ENCODE data around the gene IL18RAP. TPM values are rescaled to one million over a fixed set of nuclear protein-coding genes. Genes with fewer than 3 reads are reported as not detected.

Gene IL18RAP
- total and polyA plus RNA-seq, 4 donors, result 0.09 to 0.69 (median 0.22) TPM; not detected in 1

- Histone ChIP-seq H3K36me3 (ENCODE audit: control insufficient read depth, insufficient read depth, low read length) (no peaks in the 10 kb centered on the region), H3K27ac (ENCODE audit: low read depth, low read length) (no peak overlapping the region), H3K9me3 (ENCODE audit: control insufficient read depth, insufficient read depth, low read length) (no peaks in the 10 kb centered on the region), H3K4me1 (ENCODE audit: control insufficient read depth, insufficient read depth, low read length) (no peaks in the 10 kb centered on the region), H3K27me3 (ENCODE audit: control insufficient read depth, insufficient read depth, low read length) (no peaks in the 10 kb centered on the region), H3K4me3 (ENCODE audit: low read depth, low read length) (no peak overlapping the region)
- WGBS (ENCODE audit: insufficient coverage), result 84% methylated on average over 3 of the region's 3 CpGs
- DNase-seq (ENCODE audit: low read depth in 4 of 6, low spot score in 6 of 6), result no peak
Observed at GRCh38 chr2:102473631-102474030, 50.7 kb downstream of the IL18RAP start.

GRCh38 chr2:102474785-102475184 lies 51.8 kb downstream of the IL18RAP start:
- no peak overlapping the region for H3K27ac ChIP-seq (ENCODE audit: low read depth, low read length)
- no peak for DNase-seq (ENCODE audit: low read depth in 4 of 6, low spot score in 6 of 6)
- no peak overlapping the region for H3K4me3 ChIP-seq (ENCODE audit: low read depth, low read length)
- H3K9me3 ChIP-seq (ENCODE audit: control insufficient read depth, insufficient read depth, low read length), result no peaks in the 10 kb centered on the region
- no peaks in the 10 kb centered on the region for H3K36me3 ChIP-seq (ENCODE audit: control insufficient read depth, insufficient read depth, low read length)
- no peaks in the 10 kb centered on the region for H3K27me3 ChIP-seq (ENCODE audit: control insufficient read depth, insufficient read depth, low read length)
- no peaks in the 10 kb centered on the region for H3K4me1 ChIP-seq (ENCODE audit: control insufficient read depth, insufficient read depth, low read length)

GRCh38 chr2:102478686-102479470 lies 55.9 kb downstream of the IL18RAP start:
- Histone ChIP-seq H3K9me3 (ENCODE audit: control insufficient read depth, insufficient read depth, low read length) (no peaks in the 10 kb centered on the region), H3K27ac (ENCODE audit: low read depth, low read length) (no peak overlapping the region), H3K36me3 (ENCODE audit: control insufficient read depth, insufficient read depth, low read length) (no peaks in the 10 kb centered on the region), H3K4me1 (ENCODE audit: control insufficient read depth, insufficient read depth, low read length) (no peaks in the 10 kb centered on the region), H3K27me3 (ENCODE audit: control insufficient read depth, insufficient read depth, low read length) (no peaks in the 10 kb centered on the region), H3K4me3 (ENCODE audit: low read depth, low read length) (no peak overlapping the region)
- DNase-seq (ENCODE audit: low read depth in 4 of 6, low spot score in 6 of 6), result no peak
- 94% methylated on average over 36 of the region's 36 CpGs for WGBS (ENCODE audit: insufficient coverage)

- H3K27ac ChIP-seq (ENCODE audit: low read depth, low read length), result no peak overlapping the region
- no peaks in the 10 kb centered on the region for H3K4me1 ChIP-seq (ENCODE audit: control insufficient read depth, insufficient read depth, low read length)
- H3K4me3 ChIP-seq (ENCODE audit: low read depth, low read length), result no peak overlapping the region
- no peak for DNase-seq (ENCODE audit: low read depth in 4 of 6, low spot score in 6 of 6)
- WGBS (ENCODE audit: insufficient coverage), result 86% methylated on average over 4 of the region's 11 CpGs
- no peaks in the 10 kb centered on the region for H3K27me3 ChIP-seq (ENCODE audit: control insufficient read depth, insufficient read depth, low read length)
- no peaks in the 10 kb centered on the region for H3K36me3 ChIP-seq (ENCODE audit: control insufficient read depth, insufficient read depth, low read length)
- no peaks in the 10 kb centered on the region for H3K9me3 ChIP-seq (ENCODE audit: control insufficient read depth, insufficient read depth, low read length)
Observed at GRCh38 chr2:102480285-102481195, 57.6 kb downstream of the IL18RAP start.

GRCh38 chr2:102481931-102482330 lies 59.0 kb downstream of the IL18RAP start:
- no peak overlapping the region for H3K27ac ChIP-seq (ENCODE audit: low read depth, low read length)
- no peaks in the 10 kb centered on the region for H3K27me3 ChIP-seq (ENCODE audit: control insufficient read depth, insufficient read depth, low read length)
- DNase-seq (ENCODE audit: low read depth in 4 of 6, low spot score in 6 of 6), result no peak
- no peaks in the 10 kb centered on the region for H3K36me3 ChIP-seq (ENCODE audit: control insufficient read depth, insufficient read depth, low read length)
- no peaks in the 10 kb centered on the region for H3K9me3 ChIP-seq (ENCODE audit: control insufficient read depth, insufficient read depth, low read length)
- 97% methylated on average over 5 of the region's 7 CpGs for WGBS (ENCODE audit: insufficient coverage)
- H3K4me1 ChIP-seq (ENCODE audit: control insufficient read depth, insufficient read depth, low read length), result no peaks in the 10 kb centered on the region
- H3K4me3 ChIP-seq (ENCODE audit: low read depth, low read length), result no peak overlapping the region

GRCh38 chr2:102483086-102483485 lies 60.1 kb downstream of the IL18RAP start:
- no peak overlapping the region for H3K4me3 ChIP-seq (ENCODE audit: low read depth, low read length)
- H3K27me3 ChIP-seq (ENCODE audit: control insufficient read depth, insufficient read depth, low read length), result no peaks in the 10 kb centered on the region
- WGBS (ENCODE audit: insufficient coverage), result 96% methylated on average over 6 of the region's 6 CpGs
- no peaks in the 10 kb centered on the region for H3K9me3 ChIP-seq (ENCODE audit: control insufficient read depth, insufficient read depth, low read length)
- no peak for DNase-seq (ENCODE audit: low read depth in 4 of 6, low spot score in 6 of 6)
- no peaks in the 10 kb centered on the region for H3K4me1 ChIP-seq (ENCODE audit: control insufficient read depth, insufficient read depth, low read length)
- H3K27ac ChIP-seq (ENCODE audit: low read depth, low read length), result no peak overlapping the region
- no peaks in the 10 kb centered on the region for H3K36me3 ChIP-seq (ENCODE audit: control insufficient read depth, insufficient read depth, low read length)

- no peaks in the 10 kb centered on the region for H3K36me3 ChIP-seq (ENCODE audit: control insufficient read depth, insufficient read depth, low read length)
- DNase-seq (ENCODE audit: low read depth in 4 of 6, low spot score in 6 of 6), result no peak
- H3K4me3 ChIP-seq (ENCODE audit: low read depth, low read length), result no peak overlapping the region
- H3K4me1 ChIP-seq (ENCODE audit: control insufficient read depth, insufficient read depth, low read length), result no peaks in the 10 kb centered on the region
- H3K27me3 ChIP-seq (ENCODE audit: control insufficient read depth, insufficient read depth, low read length), result no peaks in the 10 kb centered on the region
- no peaks in the 10 kb centered on the region for H3K9me3 ChIP-seq (ENCODE audit: control insufficient read depth, insufficient read depth, low read length)
- H3K27ac ChIP-seq (ENCODE audit: low read depth, low read length), result no peak overlapping the region
- 75% methylated on average over 5 of the region's 6 CpGs for WGBS (ENCODE audit: insufficient coverage)
Observed at GRCh38 chr2:102484310-102485061, 61.5 kb downstream of the IL18RAP start.

- DNase-seq (ENCODE audit: low read depth in 4 of 6, low spot score in 6 of 6), result peak in 2 of 6 donors; percentile 1 to 39
- H3K4me3 ChIP-seq (ENCODE audit: low read depth, low read length), result no peak overlapping the region
- H3K36me3 ChIP-seq (ENCODE audit: control insufficient read depth, insufficient read depth, low read length), result no peaks in the 10 kb centered on the region
- H3K27me3 ChIP-seq (ENCODE audit: control insufficient read depth, insufficient read depth, low read length), result no peaks in the 10 kb centered on the region
- WGBS (ENCODE audit: insufficient coverage), result 67% methylated on average over 4 of the region's 5 CpGs
- no peak overlapping the region for H3K27ac ChIP-seq (ENCODE audit: low read depth, low read length)
- no peaks in the 10 kb centered on the region for H3K4me1 ChIP-seq (ENCODE audit: control insufficient read depth, insufficient read depth, low read length)
- H3K9me3 ChIP-seq (ENCODE audit: control insufficient read depth, insufficient read depth, low read length), result no peaks in the 10 kb centered on the region
Observed at GRCh38 chr2:102485147-102485785, 62.3 kb downstream of the IL18RAP start.

Data from spinal cord (tissue), 10 donors.